Suppressor macrophage (primary cell): ENCODE results near the gene LIPI.
"Not testable (repeated sequence)": the region's sequence is repeated elsewhere in the genome, so short reads cannot be mapped to it uniquely, and the experiment has no call there.

Experiments used
- DNase-seq, 4 experiments: peaks; one replicate each; pipeline ENCODE4 v3.0.0-alpha.2; 2020 to 2022

LIPI gene

GRCh38 chr21:14072761-14073535 lies 137.8 kb downstream of the LIPI start:
- DNase-seq = no peak

- no peak for DNase-seq
Measured at GRCh38 chr21:14071902-14072734, 138.6 kb downstream of the LIPI start.

- no peak for DNase-seq
Measured at GRCh38 chr21:14070968-14071367, 139.8 kb downstream of the LIPI start.

GRCh38 chr21:14070049-14070893 lies 140.5 kb downstream of the LIPI start:
- no peak for DNase-seq

GRCh38 chr21:14064296-14064645 lies 146.5 kb downstream of the LIPI start:
- no peak for DNase-seq

GRCh38 chr21:14063620-14064295 lies 147.0 kb downstream of the LIPI start:
- not testable (repeated sequence) for DNase-seq

GRCh38 chr21:14062684-14063083 lies 148.1 kb downstream of the LIPI start:
- DNase-seq = not testable (repeated sequence)

GRCh38 chr21:14061820-14062219 lies 148.9 kb downstream of the LIPI start:
- not testable (repeated sequence) for DNase-seq

- not testable (repeated sequence) for DNase-seq
Measured at GRCh38 chr21:14058995-14059627, 151.6 kb downstream of the LIPI start.
